Activated CD4-positive, CD25-positive, alpha-beta regulatory T cell treated with anti-CD3 and anti-CD28 coated beads, Interleukin-2, amount 50 U/mL, for 16 hours (primary cell): Measurements from ENCODE around the gene SND1.
"Not testable (repeated sequence)": the region's sequence is repeated elsewhere in the genome, so short reads cannot be mapped to it uniquely, and the experiment has no call there.

Experiments used
- DNase-seq: peaks from one replicate; pipeline ENCODE4 v3.0.0-alpha.2; 2020; ENCODE audit warnings: low read depth, low spot score

The SND1 gene

GRCh38 chr7:127888411-127888810 is 236.4 kb downstream of the SND1 start:
- no peak for DNase-seq

GRCh38 chr7:127888825-127889224 is 236.8 kb downstream of the SND1 start:
- DNase-seq = no peak

GRCh38 chr7:127889677-127890076 is 237.7 kb downstream of the SND1 start:
- no peak for DNase-seq

GRCh38 chr7:127890726-127891125 is 238.7 kb downstream of the SND1 start:
- no peak for DNase-seq

- no peak for DNase-seq
These were observed 239.2 kb downstream of the SND1 start for GRCh38 chr7:127891144-127891543.

GRCh38 chr7:127891854-127892438 is 240.0 kb downstream of the SND1 start:
- DNase-seq = no peak

- no peak for DNase-seq
These were observed 240.7 kb downstream of the SND1 start for GRCh38 chr7:127892488-127893314.

GRCh38 chr7:127893547-127893946 is 241.6 kb downstream of the SND1 start:
- DNase-seq = no peak

GRCh38 chr7:127894588-127894987 is 242.6 kb downstream of the SND1 start:
- DNase-seq = no peak

- no peak for DNase-seq
These were observed 243.4 kb downstream of the SND1 start for GRCh38 chr7:127895360-127895759.

GRCh38 chr7:127895814-127896280 is 243.9 kb downstream of the SND1 start:
- DNase-seq = no peak

- no peak for DNase-seq
These were observed 244.7 kb downstream of the SND1 start for GRCh38 chr7:127896659-127897058.

GRCh38 chr7:127897704-127898454 is 245.9 kb downstream of the SND1 start:
- DNase-seq = no peak

- no peak for DNase-seq
These were observed 247.4 kb downstream of the SND1 start for GRCh38 chr7:127899411-127899810.

- no peak for DNase-seq
These were observed 248.1 kb downstream of the SND1 start for GRCh38 chr7:127900141-127900540.

GRCh38 chr7:127900732-127901685 is 249.0 kb downstream of the SND1 start:
- DNase-seq = no peak

GRCh38 chr7:127901895-127902703 is 250.1 kb downstream of the SND1 start:
- no peak for DNase-seq

GRCh38 chr7:127902753-127903152 is 250.8 kb downstream of the SND1 start:
- DNase-seq = not testable (repeated sequence)

- DNase-seq = no peak
These were observed 252.1 kb downstream of the SND1 start for GRCh38 chr7:127903892-127904669.

GRCh38 chr7:127904670-127904985 is 252.6 kb downstream of the SND1 start:
- no peak for DNase-seq
